COLO668 (cell line): ENCODE measurements around the gene HNRNPA1L2.
A peak's percentile ranks its signal among the peaks of the same experiment; 100 is the strongest.
"Not testable (repeated sequence)": the region's sequence is repeated elsewhere in the genome, so short reads cannot be mapped to it uniquely, and the experiment has no call there.

Source experiments
- DNase-seq: peaks from one replicate; lab custom pipeline; 2025; ENCODE audit not compliant: unreplicated experiment; lab: John Stamatoyannopoulos, UW

Gene HNRNPA1L2

DNA sequence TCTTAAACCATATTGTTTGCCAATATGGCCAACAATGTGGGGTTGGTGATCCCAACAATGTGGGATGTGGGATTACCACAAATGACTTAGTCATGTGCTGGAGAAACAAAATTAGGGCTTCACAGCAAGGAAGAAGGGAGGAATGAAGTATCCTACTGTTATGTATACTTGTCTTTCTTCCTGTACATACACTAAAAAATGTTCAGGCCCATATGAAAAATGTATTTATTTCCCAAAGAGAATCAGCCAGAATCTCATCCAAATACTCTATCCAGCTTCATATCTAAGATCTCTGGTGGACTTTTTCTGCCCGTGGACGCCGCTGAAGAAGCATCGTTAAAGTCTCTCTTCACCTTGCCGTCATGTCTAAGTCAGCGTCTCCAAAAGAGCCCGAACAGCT is at the start of gene HNRNPA1L2:
TSS of gene HNRNPA1L2 (plus strand) at position 301 of the 400 bp plus-strand sequence. CDS start at position 363, 62 bp downstream.
- no peak for DNase-seq

DNA sequence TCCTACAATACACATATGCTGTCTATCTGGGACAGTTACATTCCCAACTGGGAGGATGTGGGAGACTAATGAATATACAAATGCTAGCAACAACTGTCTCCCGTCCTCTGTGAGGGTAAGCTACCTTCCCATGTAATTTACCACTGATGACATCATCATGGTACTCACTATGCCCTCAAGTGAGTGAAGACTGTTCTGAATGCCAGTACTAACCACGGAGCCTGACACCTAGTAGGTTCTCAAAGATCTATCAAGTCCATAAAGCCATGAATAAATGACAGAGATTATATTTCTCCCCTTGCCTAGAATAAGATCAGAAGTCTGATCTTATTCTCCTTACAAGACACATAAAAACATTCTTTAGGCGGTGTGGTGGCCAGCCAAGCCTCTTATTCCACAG is 49.1 kb upstream of the HNRNPA1L2 start:
- not testable (repeated sequence) for DNase-seq

DNA sequence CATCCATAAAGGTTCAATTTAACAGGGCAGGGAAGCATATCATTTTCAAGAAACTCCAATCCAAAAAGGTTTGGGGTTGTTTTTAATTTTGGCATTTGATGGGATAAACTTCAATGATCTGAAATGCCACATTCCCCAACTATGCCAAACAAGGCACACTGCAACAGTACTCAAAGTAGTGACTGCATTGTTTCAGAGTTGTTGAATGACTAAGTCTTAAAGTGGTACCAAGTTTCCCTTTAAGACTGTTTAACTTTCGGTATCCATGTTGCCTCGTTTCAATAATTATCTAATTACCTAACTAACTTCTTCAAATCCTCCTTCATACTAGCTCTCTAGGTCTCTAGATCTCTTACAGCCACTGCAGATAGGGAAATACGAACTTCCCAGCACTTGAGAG is 48.4 kb upstream of the HNRNPA1L2 start:
- not testable (repeated sequence) for DNase-seq

DNA sequence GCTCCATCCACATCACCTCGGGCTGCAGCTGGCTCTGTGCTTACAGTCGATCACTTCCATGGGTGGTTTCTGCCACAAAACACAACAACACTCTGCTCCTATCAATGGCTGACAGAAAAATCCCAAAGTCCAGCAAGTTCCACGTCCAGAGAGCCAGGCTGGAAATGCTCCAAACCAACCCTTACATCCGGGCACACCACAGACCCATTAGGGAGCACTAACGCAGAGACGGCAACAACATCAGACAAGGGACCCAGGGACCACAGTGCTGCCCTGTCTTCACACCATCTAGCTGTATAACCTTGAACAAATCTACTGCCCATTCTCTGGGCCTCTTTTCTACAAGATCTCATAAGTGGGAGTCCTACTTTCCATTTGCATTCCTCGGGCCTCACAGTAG is 47.9 kb upstream of the HNRNPA1L2 start:
- DNase-seq = not testable (repeated sequence)

DNA sequence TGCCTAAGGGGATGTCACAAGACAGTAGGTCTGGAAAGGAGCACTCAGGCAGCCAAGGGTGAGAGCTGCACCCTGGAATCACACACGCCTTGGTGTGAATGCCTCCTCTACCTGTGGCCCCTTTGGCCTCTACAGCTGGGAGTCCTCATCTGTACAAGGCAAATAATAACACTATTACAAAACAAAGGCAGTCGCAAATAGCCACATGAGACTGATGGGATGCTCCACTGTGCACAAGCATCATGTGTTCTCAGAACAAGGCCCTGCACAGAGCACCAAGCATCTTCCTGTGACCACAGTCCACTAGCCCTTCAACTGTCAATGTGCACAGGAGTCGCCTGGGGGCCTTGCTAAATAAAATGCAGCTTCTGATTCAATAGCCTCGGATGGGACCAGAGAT is 44.6 kb upstream of the HNRNPA1L2 start:
- DNase-seq = no peak

DNA sequence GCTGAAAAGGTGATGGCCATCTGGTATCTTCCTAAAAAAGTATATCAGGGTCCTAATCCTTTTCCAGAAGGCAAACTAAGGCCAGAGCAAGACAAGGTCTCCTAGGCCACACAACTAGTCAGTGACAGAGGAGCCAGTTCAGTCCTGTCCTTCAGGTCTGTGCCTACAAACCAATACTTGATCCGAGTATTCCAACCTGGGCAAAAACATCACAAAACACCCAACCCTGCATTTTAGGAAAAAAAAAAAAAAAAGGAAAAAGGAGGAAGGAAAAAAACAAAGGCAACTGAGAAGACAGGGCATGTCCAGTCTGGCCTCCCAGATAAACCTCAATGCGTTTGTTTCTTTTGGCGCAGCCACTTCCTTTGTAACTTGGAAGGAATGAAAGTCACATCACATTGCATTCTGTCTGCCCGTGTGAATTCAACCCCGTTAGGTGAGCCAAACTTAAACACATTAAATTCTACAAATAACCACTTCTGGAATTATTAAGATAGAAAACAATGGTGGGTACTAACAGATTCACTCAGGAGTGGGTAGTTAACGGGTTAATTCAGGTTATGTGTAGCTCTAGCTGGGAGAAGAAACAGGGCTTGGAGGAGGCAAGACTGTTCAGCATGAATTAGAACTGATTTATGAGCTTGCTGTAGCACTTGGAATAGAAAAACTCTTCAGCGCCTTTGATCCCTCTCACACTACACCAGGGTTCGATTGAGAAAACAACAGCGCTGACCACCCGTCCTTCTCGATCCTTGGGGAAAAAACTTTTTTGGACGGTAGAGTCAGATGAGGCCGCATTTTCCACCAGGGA is 43.0 kb upstream of the HNRNPA1L2 start:
- no peak for DNase-seq

DNA sequence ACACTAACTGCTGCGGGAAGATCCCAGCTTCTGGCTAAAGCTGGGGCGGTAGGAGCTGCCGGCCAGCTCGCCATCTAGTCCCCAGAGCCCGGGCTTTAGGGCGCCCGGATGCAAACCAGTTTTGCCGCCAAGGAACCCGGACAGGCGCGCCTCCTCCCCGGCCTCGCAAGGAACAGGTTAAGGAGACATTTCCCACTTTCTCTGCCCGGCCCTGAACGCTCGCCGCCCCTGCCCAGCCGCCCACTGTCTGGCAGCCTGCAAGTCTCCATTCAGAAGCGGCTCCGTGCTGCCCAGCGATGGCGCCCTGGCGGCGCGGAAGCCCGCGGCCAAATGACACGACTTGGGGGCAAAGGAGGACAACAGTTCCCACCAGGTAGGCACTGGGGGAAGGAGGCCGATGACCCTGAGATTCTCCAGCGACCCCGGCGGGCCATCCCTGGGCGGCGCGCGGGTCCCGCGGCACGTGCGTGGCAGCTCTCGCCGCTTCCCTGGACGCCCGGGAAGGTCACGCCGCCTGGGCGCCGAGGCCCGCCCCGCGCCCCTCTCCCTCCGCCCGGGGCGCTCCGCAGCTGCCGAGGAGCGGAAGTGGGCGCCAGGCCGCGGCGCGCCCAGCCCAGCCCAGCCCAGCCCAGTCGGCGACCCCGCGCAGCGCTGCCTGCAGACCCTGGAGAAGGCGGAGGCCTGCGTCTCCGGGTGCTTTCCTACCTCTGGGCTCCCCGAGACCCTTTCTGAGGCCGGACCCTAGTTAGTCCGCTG is 42.2 kb upstream of the HNRNPA1L2 start:
- DNase-seq = peak; percentile 95

DNA sequence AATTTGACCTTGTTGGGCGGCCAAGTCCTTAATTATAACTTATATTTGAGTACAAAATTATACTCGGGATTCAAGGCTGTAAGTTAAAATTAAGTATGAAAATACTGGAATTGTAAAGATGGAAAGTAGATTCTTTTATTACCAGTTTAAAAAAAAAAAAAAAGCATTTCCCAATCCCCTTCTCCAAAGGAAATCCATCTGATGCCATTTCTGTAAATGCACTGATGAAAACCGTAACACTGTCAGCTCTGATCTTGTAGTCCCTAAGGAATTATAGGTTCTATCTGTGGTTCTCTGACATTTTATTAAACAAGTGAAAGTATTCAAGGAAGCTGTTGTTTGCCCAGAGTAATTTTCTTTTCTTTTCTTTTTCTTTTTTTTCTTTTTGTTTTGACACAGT is 41.6 kb upstream of the HNRNPA1L2 start:
- DNase-seq = no peak

DNA sequence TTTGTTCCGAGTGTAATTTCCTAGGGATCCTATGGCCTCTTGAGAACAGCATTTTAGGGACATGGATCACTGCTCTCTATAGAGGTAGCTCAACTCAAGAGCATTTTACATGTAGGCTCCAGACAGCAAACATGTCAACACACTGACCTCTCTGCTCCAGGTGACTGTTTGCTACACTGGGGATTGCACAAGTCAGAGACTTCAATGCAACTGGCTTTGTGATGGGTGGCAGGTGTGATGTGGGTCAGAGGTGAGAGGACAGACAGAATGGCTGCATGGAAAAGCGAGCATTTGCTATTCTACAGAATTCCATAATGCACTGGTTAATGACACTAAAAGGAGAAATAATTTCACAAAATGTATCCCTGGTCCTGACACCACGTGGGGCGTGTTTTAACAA is 38.9 kb upstream of the HNRNPA1L2 start:
- DNase-seq = not testable (repeated sequence)

DNA sequence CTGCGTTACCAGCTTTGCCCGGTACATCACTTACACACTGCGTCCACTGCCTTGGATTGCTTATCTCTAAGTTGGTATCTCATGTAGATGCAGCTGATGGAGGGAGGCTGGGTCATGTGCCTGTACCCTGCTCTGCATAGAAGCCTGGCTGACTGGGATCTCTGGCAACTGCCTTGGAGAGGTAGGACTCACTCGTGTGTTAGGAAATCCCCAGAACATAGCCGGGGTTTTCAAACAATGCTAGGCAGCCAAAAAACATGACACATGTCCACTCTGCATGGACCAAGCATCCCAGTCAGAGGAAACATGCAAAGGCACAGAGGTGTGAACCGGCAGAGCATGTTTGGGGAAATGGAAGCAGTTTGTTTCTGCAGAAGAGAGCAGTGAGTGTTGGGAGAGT is 36.1 kb upstream of the HNRNPA1L2 start:
- DNase-seq = not testable (repeated sequence)

DNA sequence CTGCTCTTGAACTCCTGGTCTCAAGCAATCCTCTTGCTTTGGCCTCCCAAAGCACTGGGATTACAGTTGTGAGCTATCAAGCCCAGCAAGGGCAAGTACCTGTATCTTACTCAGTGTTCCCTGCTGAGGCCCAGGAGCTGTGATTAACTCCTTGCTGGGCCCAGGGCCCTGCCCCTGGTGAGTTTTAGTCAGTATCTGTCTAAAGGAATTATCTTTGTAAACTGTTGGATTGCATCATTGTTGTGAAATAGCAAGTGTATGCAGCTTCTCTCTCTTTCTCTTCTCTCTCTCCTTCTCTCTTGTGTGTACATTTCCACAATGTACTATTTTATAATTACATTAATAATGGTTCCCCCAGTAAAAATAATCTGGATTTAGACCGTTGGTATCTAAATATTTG is 35.4 kb upstream of the HNRNPA1L2 start:
- DNase-seq = not testable (repeated sequence)

DNA sequence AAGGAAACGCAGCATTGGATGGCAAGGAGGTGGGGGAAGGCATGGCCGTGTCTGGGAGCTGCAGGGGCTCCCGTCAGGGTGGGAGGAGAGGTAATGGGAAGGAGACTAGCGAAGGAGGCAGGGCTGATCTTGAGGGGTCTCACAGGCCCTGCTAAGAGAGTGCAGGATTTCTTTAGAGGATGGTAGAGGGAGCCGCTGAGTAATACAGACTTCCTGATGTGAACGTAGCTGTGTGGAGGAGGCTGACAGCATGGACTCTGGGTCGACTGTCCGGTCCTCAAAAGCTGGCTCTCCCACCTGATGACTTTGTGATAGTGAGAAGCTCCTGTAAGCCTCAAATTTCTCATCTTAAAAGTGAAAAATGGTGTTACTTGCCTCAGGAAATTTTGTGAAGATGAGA is 34.0 kb upstream of the HNRNPA1L2 start:
- DNase-seq = not testable (repeated sequence)

DNA sequence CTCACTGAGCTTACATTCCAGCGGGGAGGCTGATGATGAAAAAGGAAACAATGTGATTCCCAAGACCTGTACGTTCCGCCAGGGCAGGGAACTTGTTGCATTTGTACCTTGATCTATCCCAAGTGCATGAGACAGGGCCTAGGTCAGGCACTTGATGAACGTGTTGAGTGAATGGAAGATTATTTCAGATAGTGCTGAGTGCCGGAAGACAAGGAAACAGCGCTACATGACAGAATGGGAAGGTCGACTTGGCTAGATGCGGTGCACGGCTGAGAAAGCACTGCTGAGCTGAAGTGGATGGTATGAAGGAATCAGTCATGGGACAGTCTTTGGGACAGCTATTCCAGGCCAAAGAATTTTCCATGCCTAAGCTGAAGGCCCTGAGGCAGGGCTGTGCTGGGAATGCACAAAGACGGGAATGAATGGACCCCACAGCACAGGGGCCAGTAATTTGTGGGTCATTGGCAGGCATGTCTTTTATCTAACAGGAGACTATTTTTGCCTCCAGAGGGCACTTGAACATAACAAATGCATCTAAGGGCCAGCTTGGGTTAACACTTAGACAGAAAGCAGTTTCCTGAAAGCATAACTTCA is 33.1 kb upstream of the HNRNPA1L2 start:
- not testable (repeated sequence) for DNase-seq

DNA sequence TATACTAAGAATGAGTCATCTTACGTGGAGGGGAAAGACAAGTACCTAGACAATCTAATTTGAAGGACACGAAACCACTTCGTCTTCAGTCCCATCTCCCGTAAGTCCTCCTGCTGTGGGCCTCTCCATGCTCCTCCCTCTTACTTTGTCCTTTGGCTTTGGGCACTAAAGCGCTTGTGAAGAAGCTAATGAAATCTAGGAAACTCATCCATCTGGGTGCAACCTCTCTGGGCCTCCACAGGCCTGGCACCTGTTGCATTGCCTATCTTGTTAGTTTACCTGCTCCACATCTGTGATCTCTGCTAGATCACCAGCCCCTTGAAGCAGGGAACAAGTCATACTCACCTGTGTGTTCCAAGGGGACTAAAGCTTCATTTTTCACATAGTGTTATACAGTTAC is 32.1 kb upstream of the HNRNPA1L2 start:
- DNase-seq = not testable (repeated sequence)

DNA sequence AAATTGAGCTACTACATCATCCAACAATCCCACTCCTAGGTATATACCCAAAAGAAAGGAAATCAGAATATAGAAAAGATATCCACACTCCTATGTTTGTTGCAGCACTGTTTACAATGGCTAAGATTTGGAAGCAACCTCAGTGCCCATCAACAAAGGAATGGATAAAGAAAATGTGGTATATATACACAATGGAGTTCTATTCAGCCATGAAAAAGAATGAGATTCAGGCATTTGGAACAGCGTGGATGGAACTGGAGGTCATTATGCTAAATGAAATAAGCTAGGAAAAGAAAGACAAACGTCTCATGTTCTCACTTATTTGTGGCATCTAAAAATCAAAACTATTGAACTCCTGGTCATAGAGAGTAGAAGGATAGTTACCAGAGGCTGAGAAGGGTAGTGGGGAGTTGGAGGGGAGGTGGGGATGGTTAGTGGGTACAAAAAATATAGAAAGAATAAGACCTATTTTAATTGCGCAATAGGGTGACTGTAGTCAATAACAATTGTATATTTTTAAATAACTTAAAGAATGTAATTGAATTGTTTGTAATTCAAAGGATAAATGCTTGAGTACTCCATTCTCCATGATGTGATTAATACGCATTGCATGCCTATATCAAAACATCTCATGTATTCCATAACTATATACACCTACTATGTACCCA is 27.0 kb upstream of the HNRNPA1L2 start:
- DNase-seq = no peak

DNA sequence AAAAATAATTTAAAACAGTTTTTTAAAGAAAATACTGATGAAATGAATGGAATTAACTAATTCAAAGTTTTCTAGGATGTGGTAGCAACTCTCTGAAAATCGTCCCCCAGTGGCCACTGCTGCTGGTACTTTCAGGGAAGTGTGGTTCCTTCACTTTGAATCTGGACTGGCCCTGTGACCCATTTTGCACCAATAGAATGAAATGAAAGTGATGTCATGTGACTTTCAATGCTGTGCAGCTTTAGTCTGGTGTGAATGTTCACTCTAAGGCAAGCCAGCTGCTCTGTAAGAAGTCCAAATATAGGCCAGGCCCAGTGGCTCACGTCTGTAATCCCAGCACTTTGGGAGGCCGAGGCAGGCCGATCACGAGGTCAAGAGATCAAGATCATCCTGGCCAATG is 26.4 kb upstream of the HNRNPA1L2 start:
- no peak for DNase-seq

DNA sequence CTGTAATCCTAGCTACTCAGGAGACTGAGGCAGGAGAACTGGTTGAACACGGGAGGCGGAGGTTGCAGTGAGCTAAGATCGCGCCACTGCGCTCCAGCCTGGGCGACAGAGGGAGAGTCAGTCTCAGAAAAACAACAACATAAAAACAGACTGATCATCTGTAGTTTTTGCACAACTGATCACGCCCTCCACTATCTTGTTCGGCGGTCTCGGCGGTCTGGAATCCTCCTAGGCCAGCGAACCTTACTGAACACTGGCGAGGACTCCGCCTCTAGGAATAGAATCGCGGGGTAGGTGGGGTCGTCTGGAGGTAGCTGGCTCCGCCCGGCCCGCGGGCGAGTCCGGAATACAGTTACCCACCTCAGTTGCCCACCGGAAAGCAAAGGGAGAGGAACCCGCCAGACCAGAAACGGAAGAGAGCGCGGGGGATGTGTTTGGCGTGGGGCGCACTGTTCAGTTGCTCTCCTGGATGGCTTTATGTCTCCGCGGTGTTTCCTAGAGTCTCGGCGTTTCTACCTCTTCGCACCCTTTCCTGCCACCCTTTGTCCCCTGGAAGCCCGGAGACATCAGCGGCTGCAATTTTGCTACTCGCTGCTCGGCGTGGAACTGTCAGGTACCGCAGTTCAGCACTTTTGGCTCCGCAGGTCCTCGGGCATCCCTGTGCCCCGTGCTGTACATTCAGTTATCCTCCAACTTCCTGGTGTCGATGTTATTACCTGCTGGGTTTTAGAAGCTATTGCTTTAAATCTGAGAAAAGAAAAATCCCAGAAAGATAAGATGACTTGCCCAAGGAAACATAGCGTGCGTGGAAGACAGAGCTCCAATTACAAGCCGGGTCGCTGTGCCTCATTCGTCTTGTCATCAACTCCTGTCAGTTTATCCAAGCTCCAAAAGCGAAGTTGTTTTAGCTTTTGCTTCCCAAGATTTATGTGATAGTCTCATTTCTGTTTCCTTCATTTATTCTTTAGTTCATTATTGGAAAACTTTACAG is 24.9 kb upstream of the HNRNPA1L2 start:
- peak; percentile 95 for DNase-seq

DNA sequence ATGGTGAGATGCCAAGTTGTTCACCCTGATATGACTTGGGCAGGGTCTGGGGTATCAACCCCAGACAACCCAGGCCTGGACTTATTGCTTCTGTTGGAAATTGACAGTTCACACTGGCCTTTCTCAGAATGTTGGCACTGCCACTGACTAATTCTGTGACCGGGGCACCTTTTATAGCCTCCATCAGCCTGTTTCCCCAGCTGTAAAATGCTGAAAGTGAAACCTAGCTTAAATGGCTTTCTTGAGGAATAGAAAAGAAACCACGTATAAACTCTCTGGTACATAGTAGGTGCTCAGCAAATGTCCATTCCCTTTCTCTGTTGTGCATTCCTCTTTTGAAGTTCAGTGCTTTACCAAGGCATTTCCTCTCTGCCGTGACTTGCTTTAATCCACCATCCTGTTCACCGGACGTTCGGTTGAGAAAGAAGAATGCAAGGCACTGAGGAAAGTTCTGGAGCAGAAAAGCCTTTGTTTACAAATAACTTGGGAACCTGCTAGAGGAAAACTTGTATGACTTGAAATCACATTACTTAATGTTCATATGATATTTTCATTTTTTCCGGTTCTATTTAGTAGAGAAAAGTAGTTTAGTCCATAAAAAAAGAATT is 11.0 kb upstream of the HNRNPA1L2 start:
- not testable (repeated sequence) for DNase-seq

DNA sequence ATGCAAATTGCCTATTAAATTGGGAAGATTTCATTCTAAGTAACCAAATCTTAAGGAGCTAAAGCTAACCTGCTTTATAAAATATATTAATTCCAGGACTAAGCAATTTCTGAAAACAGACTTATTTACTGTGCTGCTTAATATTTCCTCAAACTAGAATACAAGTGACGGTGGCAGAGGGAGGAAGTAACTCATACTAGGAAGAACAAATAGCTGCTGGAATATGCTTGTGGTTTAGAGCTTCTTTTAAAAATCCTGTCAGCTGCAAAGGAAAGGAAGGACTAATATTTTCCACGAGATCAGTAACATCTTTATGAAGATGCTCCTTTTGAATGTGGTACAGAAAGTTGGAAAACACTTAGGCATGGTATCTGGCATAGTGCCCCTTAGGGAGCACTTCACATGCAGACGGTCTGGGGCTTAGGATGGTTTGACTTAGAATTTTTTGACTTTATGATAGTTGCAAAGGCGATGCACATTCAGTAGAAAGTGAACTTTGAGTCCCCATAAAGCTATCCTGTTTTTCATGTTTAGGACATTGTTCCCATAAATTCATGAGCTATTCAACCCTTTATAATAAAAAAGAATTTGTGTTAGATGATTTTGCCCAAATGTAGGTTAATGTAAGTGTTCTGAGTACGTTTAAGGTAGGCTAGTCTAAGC is 3.4 kb upstream of the HNRNPA1L2 start:
- DNase-seq = no peak
